Tibial nerve (tissue), 4 donors: Measurements from ENCODE around the gene HAGH. TPM values are rescaled to one million over a fixed set of nuclear protein-coding genes. Genes with fewer than 3 reads are reported as not detected.

Experiments
- DNase-seq, 2 donors: peaks; one replicate each; pipeline ENCODE4 v3.0.0-alpha.2; 2019; ENCODE audit warnings: low spot score in 2 of 2
- H3K27ac ChIP-seq, 4 donors: fragments of 200-600 bp; sonication (generic) in 3 of 4; one replicate each; pipeline ENCODE4 v1.5.1; 2017 to 2019; ENCODE audit warnings: mild to moderate bottlenecking in 1 of 4
- H3K27me3 ChIP-seq, 2 donors: fragments of 200-600 bp; sonication (generic) in 1 of 2; one replicate each; pipeline versions ENCODE4 v1.5.1 to v1.6.0; 2017 to 2019
- H3K36me3 ChIP-seq, 3 donors: fragments of 200-600 bp; sonication (generic); one replicate each; pipeline ENCODE4 v1.5.1; 2018 to 2019
- H3K4me1 ChIP-seq, 4 donors: fragments of 200-600 bp; sonication (generic) in 3 of 4; one replicate each; pipeline ENCODE4 v1.5.1; 2017 to 2019
- H3K4me3 ChIP-seq, 4 donors: fragments of 200-600 bp; sonication (generic) in 3 of 4; one replicate each; pipeline ENCODE4 v1.5.1; 2017 to 2019; ENCODE audit warnings: mild to moderate bottlenecking in 1 of 4, moderate library complexity in 1 of 4
- H3K9me3 ChIP-seq, 4 donors: fragments of 200-600 bp; sonication (generic) in 3 of 4; one replicate each; pipeline ENCODE4 v1.5.1; 2017 to 2019
- CTCF ChIP-seq, 5 experiments: fragments of 200-600 bp in 3 of 5; fragments of 450-650 bp in 2 of 5; sonication (generic) in 3 of 5; IDR thresholded peaks; one replicate each; pipeline ENCODE4 v1.5.1; 2016 to 2019; ENCODE audit warnings: antibody characterized with exemption in 5 of 5, mild to moderate bottlenecking in 3 of 5, moderate library complexity in 2 of 5
- EP300 ChIP-seq, 2 donors: sonication (generic); formaldehyde crosslinking; IDR thresholded peaks; one replicate each; pipeline ENCODE4 v1.6.1; 2017; ENCODE audit warnings: antibody characterized with exemption in 2 of 2, mild to moderate bottlenecking in 1 of 2
- POLR2A ChIP-seq, 2 donors: fragments of 450-650 bp; IDR thresholded peaks; one replicate each; pipeline ENCODE4 v1.6.1; 2017; ENCODE audit warnings: antibody characterized with exemption in 2 of 2, mild to moderate bottlenecking in 2 of 2, moderate library complexity in 2 of 2
- WGBS, 2 donors: methylation state at CpG; one replicate each; pipeline ENCODE4 v1.1.5; 2018; 5-methylcytosine and 5-hydroxymethylcytosine counted together
- total RNA-seq, 4 donors: library from RNA; depleted of rRNA; stranded (reverse); fragments of >200 nt; gene quantifications; one replicate each; pipeline ENCODE4 v1.1.0, GENCODE V29; 2016

HAGH gene
- total RNA-seq, 4 donors from 2014 or later: 89.2 to 161 (median 100) TPM

GRCh38 chr16:1816396-1817275 lies 10.0 kb downstream of the HAGH start:
- 89 to 90% methylated on average over 30 to 40 of the region's 40 CpGs for WGBS, 2 donors

GRCh38 chr16:1815461-1815860 lies 11.2 kb downstream of the HAGH start:
- 51 to 66% methylated on average over 11 of the region's 11 CpGs for WGBS, 2 donors
- no peaks in the 10 kb centered on the region for H3K9me3 ChIP-seq
- no peak overlapping the region for H3K27ac ChIP-seq
- H3K27me3 ChIP-seq: no peaks in the 10 kb centered on the region
- peaks cover 0 to 15% (median 2%) of the 10 kb centered on the region in 4 donors for H3K4me1 ChIP-seq
- peaks cover 0 to 82% (median 13%) of the 10 kb centered on the region in 3 donors for H3K36me3 ChIP-seq
- H3K4me3 ChIP-seq: no peak overlapping the region
- TF ChIP-seq CTCF (IDR thresholded peaks at IDR 0.05) (no peak), POLR2A (IDR thresholded peaks at IDR 0.05) (no peak), EP300 (IDR thresholded peaks at IDR 0.05) (no peak)
- DNase-seq: peak; percentile 23 to 27

More at GRCh38 chr16:1816396-1817275, 10.0 kb downstream of the HAGH start:
- Histone ChIP-seq H3K27ac (no peak overlapping the region), H3K4me3 (no peak overlapping the region), H3K4me1 (peaks cover 0 to 15% (median 2%) of the 10 kb centered on the region in 4 donors), H3K36me3 (peaks cover 0 to 89% (median 13%) of the 10 kb centered on the region in 3 donors), H3K27me3 (no peaks in the 10 kb centered on the region), H3K9me3 (no peaks in the 10 kb centered on the region)
- no peak for DNase-seq
- TF ChIP-seq CTCF (IDR thresholded peaks at IDR 0.05) (no peak), EP300 (IDR thresholded peaks at IDR 0.05) (no peak)

- Histone ChIP-seq H3K36me3 (peaks cover 0 to 80% (median 21%) of the 10 kb centered on the region in 3 donors), H3K4me3 (no peak overlapping the region), H3K27me3 (no peaks in the 10 kb centered on the region), H3K4me1 (peaks cover 0 to 15% (median 2%) of the 10 kb centered on the region in 4 donors), H3K9me3 (no peaks in the 10 kb centered on the region), H3K27ac (peak overlapping the region in 1 of 4 donors; percentile 4)
- 32 to 36% methylated on average over 17 of the region's 17 CpGs for WGBS, 2 donors
- TF ChIP-seq CTCF (IDR thresholded peaks at IDR 0.05) (peak in 4 of 5 experiments; percentile 12 to 50 (median 22)), EP300 (IDR thresholded peaks at IDR 0.05) (no peak)
- no peak for DNase-seq
Measured at GRCh38 chr16:1812732-1813163, 13.9 kb downstream of the HAGH start.

- no peak for DNase-seq
- Histone ChIP-seq H3K4me3 (no peak overlapping the region), H3K4me1 (peaks cover 0 to 14% (median 2%) of the 10 kb centered on the region in 4 donors), H3K9me3 (no peaks in the 10 kb centered on the region), H3K36me3 (peaks cover 0 to 75% (median 12%) of the 10 kb centered on the region in 3 donors), H3K27me3 (no peaks in the 10 kb centered on the region), H3K27ac (no peak overlapping the region)
- 89 to 92% methylated on average over 15 to 16 of the region's 16 CpGs for WGBS, 2 donors
- no peak for TF ChIP-seq EP300 (IDR thresholded peaks at IDR 0.05)
- no peak for TF ChIP-seq CTCF (IDR thresholded peaks at IDR 0.05)
- no peak for TF ChIP-seq POLR2A (IDR thresholded peaks at IDR 0.05)
Measured at GRCh38 chr16:1810536-1810935, 16.1 kb downstream of the HAGH start.

- no peak overlapping the region for H3K27ac ChIP-seq
- peaks cover 0 to 9% (median 2%) of the 10 kb centered on the region in 4 donors for H3K4me1 ChIP-seq
- peaks cover 0 to 75% (median 12%) of the 10 kb centered on the region in 3 donors for H3K36me3 ChIP-seq
- H3K27me3 ChIP-seq: no peaks in the 10 kb centered on the region
- no peaks in the 10 kb centered on the region for H3K9me3 ChIP-seq
- H3K4me3 ChIP-seq: no peak overlapping the region
- TF ChIP-seq CTCF (IDR thresholded peaks at IDR 0.05) (no peak), POLR2A (IDR thresholded peaks at IDR 0.05) (no peak)
- WGBS, 2 donors: 92 to 96% methylated on average over 16 of the region's 16 CpGs
- DNase-seq: no peak
Measured at GRCh38 chr16:1810106-1810505, 16.5 kb downstream of the HAGH start.
